NCI-H2196 treated with DMSO at 0.1 percent for 48 hours (cell line): Measurements from ENCODE around the gene C4orf50.
A peak's percentile ranks its signal among the peaks of the same experiment; 100 is the strongest.

Source experiments
- DNase-seq: peaks from one replicate; lab custom pipeline; 2025; ENCODE audit not compliant: unreplicated experiment; lab: John Stamatoyannopoulos, UW

C4orf50 gene

GRCh38 chr4:5973033-5973432 is 45.2 kb downstream of the C4orf50 start:
- DNase-seq: no peak

GRCh38 chr4:5972571-5972970 is 45.7 kb downstream of the C4orf50 start:
- DNase-seq: no peak

DNA sequence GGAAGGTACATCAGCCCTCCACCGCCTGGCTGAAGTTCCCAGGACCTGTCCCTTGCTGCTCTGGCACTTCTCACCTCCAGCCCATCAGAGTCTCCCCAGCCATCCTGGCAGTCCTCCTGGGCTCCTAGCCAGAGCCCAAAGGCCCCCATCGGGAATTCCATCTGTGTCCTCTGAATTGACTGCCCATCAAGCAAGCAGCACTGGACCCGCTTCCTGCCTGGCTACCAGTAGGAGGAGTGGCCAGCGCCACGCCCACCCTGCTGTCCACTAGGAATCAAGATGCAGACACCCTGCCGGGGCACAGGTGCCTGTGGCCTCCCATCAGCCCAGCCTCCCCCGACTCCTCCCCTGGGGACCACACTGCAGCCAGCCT is 47.2 kb downstream of the C4orf50 start:
- peak; percentile 18 for DNase-seq

DNA sequence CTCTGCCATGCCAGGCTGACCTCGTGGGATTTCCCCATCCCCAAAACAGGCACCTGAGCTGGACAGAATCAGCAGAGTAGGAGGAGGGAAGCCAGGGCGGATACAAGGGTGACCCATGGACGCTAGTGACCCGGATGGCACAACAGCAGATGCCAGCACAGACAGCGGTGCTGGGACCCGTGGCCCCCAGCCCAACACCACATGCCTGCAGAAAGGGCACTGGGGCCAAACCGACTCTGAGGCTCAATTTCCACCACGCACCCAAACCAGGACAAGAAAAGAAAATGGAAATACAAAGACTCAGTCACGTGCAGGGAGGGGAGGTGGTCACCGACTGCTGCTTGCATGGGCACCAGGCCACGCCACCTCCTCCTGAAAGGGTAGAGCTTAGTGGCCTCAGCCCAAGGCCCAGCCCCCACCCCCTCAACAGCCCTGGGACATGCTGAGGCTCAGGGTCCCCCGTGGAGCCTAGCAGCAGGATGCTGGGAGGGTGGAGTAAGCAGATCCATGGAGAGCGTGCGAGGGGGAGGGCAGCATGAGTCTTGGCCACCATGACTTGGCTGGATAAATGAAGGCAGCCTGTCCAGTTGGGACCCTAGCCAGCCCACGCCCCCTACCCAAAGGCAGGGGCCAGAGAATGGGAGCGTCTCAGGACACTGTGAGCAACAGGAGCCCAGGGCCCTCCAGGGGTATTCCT is 47.7 kb downstream of the C4orf50 start:
- no peak for DNase-seq

GRCh38 chr4:5969777-5970176 is 48.5 kb downstream of the C4orf50 start:
- DNase-seq: no peak

- no peak for DNase-seq
Observed at GRCh38 chr4:5969336-5969735, 48.9 kb downstream of the C4orf50 start.

DNA sequence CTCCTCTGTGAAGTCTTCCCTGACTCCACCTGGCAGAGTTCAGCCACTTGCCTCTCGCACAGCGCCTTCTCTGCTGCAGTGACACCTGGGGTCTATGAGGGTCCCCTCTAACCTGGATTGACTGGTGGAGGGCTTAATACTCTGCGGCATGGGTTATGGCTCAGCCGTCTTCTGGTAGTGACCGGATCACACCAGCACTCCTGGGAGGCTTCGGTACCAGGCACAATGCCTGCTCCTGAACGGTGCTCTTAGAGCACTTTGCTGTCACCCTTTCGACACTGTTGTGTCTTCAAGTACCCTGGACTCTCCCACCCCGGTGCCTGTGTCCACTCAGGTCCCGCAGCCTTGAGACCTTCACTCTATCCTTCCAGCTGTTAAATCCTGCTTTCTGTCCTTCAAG is 50.0 kb downstream of the C4orf50 start:
- DNase-seq: no peak

DNA sequence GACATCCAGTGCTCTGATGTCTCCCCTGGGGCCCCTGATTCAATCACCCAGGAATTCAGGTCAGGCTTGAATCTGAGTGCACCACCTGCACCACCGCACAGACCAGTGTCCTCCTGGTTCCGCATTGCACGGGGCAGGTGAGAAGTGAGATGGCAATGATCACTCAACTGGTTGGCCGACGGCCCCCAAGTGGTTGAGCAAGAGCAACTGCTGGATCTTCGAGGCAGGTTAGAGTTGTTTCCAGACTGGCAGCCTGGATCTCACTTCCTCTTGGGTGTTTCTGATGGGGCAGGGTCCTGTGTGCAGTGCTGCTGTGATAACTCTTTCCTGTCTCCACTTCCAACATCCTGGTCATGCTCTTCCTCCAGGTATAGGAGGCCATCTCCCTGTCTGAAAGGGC is 50.4 kb downstream of the C4orf50 start:
- DNase-seq: no peak

DNA sequence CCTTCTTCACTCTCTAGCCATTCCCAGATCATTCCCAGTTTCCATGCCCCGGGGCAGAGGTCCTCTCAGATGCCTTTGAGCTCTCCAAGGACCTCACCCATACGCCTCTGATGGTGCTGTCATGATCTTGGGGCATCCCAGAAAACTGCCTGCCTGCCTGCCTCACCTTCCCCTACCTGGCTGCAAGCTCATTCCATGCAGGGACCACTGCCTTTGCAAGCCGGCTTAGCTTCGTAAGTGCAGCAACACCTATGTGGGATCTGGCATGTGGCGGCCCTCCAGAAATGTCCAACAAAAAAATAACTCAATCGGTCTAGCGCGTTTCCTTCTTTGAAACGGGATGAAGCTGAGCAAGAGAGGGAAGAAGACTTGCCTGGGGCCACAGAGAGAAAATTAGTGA is 53.0 kb downstream of the C4orf50 start:
- no peak for DNase-seq

GRCh38 chr4:5964030-5964429 is 54.2 kb downstream of the C4orf50 start:
- no peak for DNase-seq

DNA sequence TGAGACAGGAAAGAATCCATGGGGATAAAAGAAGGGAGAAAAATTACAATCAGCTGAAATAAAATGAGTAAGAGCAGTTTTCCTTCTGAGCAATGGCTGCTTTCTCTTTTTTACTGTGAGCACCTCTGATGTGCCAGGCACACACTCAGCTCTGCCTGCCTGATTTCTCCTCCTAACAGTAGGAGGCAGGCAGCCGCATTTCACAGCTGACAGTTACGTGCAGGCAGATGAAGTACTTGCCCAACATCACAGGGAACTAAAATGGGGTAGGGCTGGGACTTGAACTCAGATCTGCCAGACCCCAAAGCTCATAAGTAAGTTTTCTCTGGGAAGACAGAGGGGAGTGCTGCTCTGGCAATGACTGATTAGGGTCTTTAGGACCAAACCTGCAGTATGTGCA is 54.6 kb downstream of the C4orf50 start:
- DNase-seq: no peak

DNA sequence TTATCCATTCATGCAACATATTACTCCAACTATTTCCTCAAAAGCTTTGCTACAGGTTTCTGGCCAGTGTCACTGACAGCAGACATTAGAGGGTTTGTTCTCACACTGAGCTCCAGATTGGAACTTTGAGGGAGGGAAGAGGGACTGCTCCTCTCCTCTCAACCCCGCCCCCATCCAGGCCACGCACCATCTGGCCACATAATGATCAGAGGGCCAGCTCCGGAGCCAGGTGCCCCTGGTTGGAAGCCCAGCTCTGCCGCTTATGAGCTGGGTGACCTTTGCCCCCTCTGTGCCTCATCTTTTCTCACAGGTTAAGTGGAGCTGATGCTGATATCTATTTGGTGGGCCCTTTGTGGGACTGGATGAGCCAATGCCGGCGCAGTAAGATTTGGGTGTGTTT is 55.8 kb downstream of the C4orf50 start:
- no peak for DNase-seq

GRCh38 chr4:5960252-5960880 is 57.9 kb downstream of the C4orf50 start:
- no peak for DNase-seq

- no peak for DNase-seq
Observed at GRCh38 chr4:5959211-5959982, 58.8 kb downstream of the C4orf50 start.

DNA sequence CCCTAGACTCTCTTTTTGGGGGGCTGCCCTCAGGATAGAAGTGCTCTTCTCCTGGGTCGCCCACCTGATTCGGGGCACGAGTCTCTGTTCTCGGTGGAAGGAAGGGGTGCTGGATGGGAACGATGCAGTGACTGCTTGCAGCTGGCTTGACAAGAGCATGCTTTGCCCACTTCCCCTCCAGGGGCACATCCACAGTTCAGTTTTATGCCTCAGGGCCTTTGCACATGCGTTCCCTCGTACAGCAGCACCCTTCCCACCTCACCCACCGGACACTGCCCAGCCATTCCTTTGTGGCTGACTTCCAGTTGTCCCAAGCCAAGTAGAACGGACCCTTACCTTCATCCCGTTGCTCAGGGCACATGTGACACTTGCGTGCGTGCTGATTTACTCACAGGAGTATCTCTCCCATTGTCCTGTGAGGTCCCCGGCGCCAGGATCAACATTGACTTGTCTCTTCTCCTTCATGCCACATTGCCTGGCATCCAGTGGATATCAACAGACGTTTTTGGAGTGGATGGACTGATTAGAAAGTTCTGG is 60.0 kb downstream of the C4orf50 start:
- DNase-seq: no peak

GRCh38 chr4:5957076-5957475 is 61.2 kb downstream of the C4orf50 start:
- DNase-seq: no peak

DNA sequence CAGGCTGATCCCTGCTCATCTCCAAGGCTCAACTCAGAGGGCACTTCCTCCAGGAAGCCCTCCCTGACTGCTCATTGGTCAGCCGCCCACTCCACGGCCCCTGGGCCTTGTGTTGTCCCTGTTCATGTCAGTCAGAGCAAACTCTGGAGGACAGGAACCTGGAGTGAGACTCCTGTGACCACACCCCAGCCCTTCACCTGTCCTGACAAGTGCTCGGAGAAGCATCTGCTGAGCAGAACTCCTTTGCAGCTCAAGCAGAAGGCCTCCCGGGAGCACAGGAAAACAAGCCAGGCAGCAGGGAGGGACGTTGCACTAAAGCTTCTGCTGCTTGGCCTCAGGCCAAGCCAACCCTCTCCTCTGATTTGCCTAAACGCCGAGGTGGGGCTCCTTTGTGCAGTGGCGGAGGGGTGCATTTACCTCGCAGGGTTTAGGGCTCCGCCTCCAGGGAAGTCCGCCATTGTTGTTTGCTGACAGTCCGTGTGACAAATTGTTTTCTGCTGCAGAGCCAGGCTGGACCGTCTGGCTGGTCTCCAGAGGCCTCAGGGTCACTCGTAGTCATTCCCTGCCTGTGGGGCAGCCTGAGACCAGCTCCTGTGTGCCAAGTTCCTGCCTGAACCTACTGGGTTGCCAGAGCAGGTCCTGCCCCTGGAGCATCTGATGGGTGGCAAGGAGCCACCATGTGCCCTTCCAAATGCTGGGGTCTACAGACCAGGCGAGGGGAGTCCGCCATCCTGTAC is 61.8 kb downstream of the C4orf50 start:
- peak; percentile 92 for DNase-seq

- DNase-seq: peak; percentile 54
Observed at GRCh38 chr4:5955856-5956255, 62.4 kb downstream of the C4orf50 start.

DNA sequence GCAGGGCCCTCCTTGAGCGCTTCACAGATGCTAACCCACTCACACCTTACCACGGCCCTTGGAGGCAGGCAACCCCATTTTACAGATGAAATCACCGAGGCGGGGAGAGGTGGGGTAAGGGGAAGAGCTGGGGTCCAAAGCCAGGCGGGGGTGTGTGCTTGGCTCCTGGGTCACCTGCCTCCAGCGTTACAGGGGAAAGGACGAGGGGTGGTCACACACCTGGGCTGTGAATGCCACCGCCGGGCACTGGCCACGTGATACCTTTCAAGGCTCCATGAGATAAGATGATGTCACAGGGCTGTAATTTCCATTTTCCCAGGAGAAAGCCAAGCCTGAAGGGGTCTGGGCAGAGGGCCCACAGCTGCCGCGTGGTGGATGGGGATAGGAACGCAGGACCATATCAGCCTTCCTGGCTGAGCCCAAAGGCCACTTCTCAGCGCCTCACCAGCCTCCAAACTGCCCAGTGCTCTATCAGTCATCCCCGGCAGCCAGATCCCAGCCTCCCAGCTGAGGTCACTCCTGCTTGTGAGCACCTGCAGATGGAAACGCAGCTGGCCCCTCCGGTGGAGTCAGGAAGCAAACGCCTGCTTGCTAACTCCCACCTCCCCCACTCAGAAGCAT is 62.9 kb downstream of the C4orf50 start:
- peak; percentile 89 for DNase-seq

- no peak for DNase-seq
Observed at GRCh38 chr4:5954056-5954760, 64.0 kb downstream of the C4orf50 start.
